Neuronal stem cell (in vitro differentiated cells): Measurements from ENCODE around the gene RNF144A.

Source experiments
- DNase-seq: peaks from one replicate; pipeline ENCODE4 v3.0.0-alpha.2; 2013; ENCODE audit warnings: low spot score
- H2AFZ ChIP-seq: one replicate; pipeline ENCODE4 v1.6.1; 2013; ENCODE audit warnings: mild to moderate bottlenecking, low read length, inconsistent platforms
- H2AK5ac ChIP-seq: 2 replicates; pipeline ENCODE4 v1.6.1; 2013; ENCODE audit warnings: low read depth, mild to moderate bottlenecking, inconsistent platforms, low read length, moderate library complexity, mixed read lengths
- H2BK120ac ChIP-seq: 2 replicates; pipeline ENCODE4 v1.6.1; 2013; ENCODE audit warnings: low read depth, mild to moderate bottlenecking, inconsistent platforms, low read length, moderate library complexity, mixed read lengths
- H2BK12ac ChIP-seq: one replicate; pipeline ENCODE4 v1.6.1; 2013; ENCODE audit warnings: low read length, inconsistent platforms
- H2BK15ac ChIP-seq: 2 replicates; pipeline ENCODE4 v1.6.1; 2013; ENCODE audit warnings: mild to moderate bottlenecking, low read length, inconsistent platforms, mixed read lengths
- H2BK5ac ChIP-seq: one replicate; pipeline ENCODE4 v1.6.1; 2013; ENCODE audit warnings: inconsistent platforms, mild to moderate bottlenecking, low read length, moderate library complexity
- H3K14ac ChIP-seq: one replicate; pipeline ENCODE4 v1.6.1; 2013; ENCODE audit warnings: low read length, inconsistent platforms
- H3K18ac ChIP-seq: 2 replicates; pipeline ENCODE4 v1.6.1; 2013; ENCODE audit warnings: low read length, inconsistent platforms
- H3K23ac ChIP-seq: 2 replicates; pipeline ENCODE4 v1.6.1; 2013; ENCODE audit warnings: low read depth, mild to moderate bottlenecking, mixed read lengths, low read length, inconsistent platforms; ENCODE audit not compliant: poor library complexity
- H3K27ac ChIP-seq: replicated peaks from 3 replicates; pipeline ENCODE4 v1.5.1; 2013; ENCODE audit warnings: low read length, inconsistent platforms
- H3K27me3 ChIP-seq, 3 experiments: 2 replicates each; pipeline ENCODE4 v1.6.1; 2013; ENCODE audit warnings: low read length in 3 of 3, mild to moderate bottlenecking in 2 of 3, inconsistent platforms in 1 of 3, low read depth in 1 of 3, mixed read lengths in 1 of 3, moderate library complexity in 1 of 3; ENCODE audit not compliant: control insufficient read depth in 3 of 3, insufficient read depth in 3 of 3
- H3K36me3 ChIP-seq, 2 donors: replicated peaks in 1 of 2; 2 replicates each; pipeline ENCODE4 v1.6.1; 2013; ENCODE audit warnings: low read length in 2 of 2; ENCODE audit not compliant: control insufficient read depth in 2 of 2, insufficient read depth in 2 of 2
- H3K4ac ChIP-seq: 2 replicates; pipeline ENCODE4 v1.6.1; 2013; ENCODE audit warnings: inconsistent platforms, mild to moderate bottlenecking, low read length, moderate library complexity
- H3K4me1 ChIP-seq, 2 donors: 1 replicate in 1 of 2; 2 replicates in 1 of 2; pipeline ENCODE4 v1.6.1; 2013; ENCODE audit warnings: low read length in 2 of 2, low read depth in 1 of 2; ENCODE audit not compliant: control insufficient read depth in 2 of 2, insufficient read depth in 1 of 2
- H3K4me2 ChIP-seq: one replicate; pipeline ENCODE4 v1.6.1; 2013; ENCODE audit warnings: mild to moderate bottlenecking, low read length, inconsistent platforms; ENCODE audit not compliant: insufficient read depth, poor library complexity, severe bottlenecking
- H3K4me3 ChIP-seq, 2 donors: 2 replicates each; pipeline ENCODE4 v1.5.1; 2013; ENCODE audit warnings: low read length in 2 of 2, mild to moderate bottlenecking in 2 of 2, inconsistent platforms in 1 of 2, moderate library complexity in 1 of 2
- H3K79me1 ChIP-seq: one replicate; pipeline ENCODE4 v1.6.1; 2013; ENCODE audit warnings: low read depth, mild to moderate bottlenecking, inconsistent platforms, low read length, moderate library complexity
- H3K9ac ChIP-seq: one replicate; pipeline ENCODE4 v1.6.1; 2013; ENCODE audit warnings: mild to moderate bottlenecking, low read depth, low read length, inconsistent platforms; ENCODE audit not compliant: poor library complexity
- H3K9me3 ChIP-seq, 2 donors: replicated peaks in 1 of 2; 2 replicates each; pipeline versions ENCODE3 to v1.6.1; 2013; ENCODE audit warnings: low read length in 2 of 2, mild to moderate bottlenecking in 2 of 2, inconsistent platforms in 1 of 2, low read depth in 1 of 2, mixed read lengths in 1 of 2, moderate library complexity in 1 of 2; ENCODE audit not compliant: control insufficient read depth in 2 of 2, insufficient read depth in 1 of 2
- H4K8ac ChIP-seq: one replicate; pipeline ENCODE4 v1.6.1; 2013; ENCODE audit warnings: low read depth, mild to moderate bottlenecking, inconsistent platforms, low read length, moderate library complexity
- H4K91ac ChIP-seq: one replicate; pipeline ENCODE4 v1.6.1; 2013; ENCODE audit warnings: low read length, low read depth, mild to moderate bottlenecking, inconsistent platforms; ENCODE audit not compliant: poor library complexity
- WGBS, 2 donors: extraction: QIAGEN DNeasy Blood & Tissue Kit; methylation state at CpG; one replicate each; pipeline ENCODE4 v1.1.7; 2013; ENCODE audit warnings: missing lambda C conversion rate in 2 of 2, mixed read lengths in 1 of 2; ENCODE audit not compliant: insufficient read length in 2 of 2, insufficient replicate concordance in 1 of 2; ENCODE audit errors: extremely low coverage in 2 of 2; 5-methylcytosine and 5-hydroxymethylcytosine counted together

The RNF144A gene

GRCh38 chr2:7033136-7033960 lies 116.1 kb downstream of the RNF144A start:
- Histone ChIP-seq H3K9ac (peak overlapping the region; percentile 51), H4K8ac (no peak overlapping the region), H3K23ac (no peak overlapping the region), H3K4ac (no peak overlapping the region), H4K91ac (no peak overlapping the region), H3K27me3 (no peaks in the 10 kb centered on the region), H2BK12ac (no peak overlapping the region), H3K4me3 (no peak overlapping the region), H3K4me1 (no peaks in the 10 kb centered on the region), H2BK15ac (no peak overlapping the region), H2AK5ac (no peak overlapping the region), H3K79me1 (no peaks in the 10 kb centered on the region), H2BK5ac (no peak overlapping the region), H3K27ac (no peak overlapping the region), H3K14ac (peak overlapping the region; percentile 28), H3K4me2 (no peak overlapping the region), H3K9me3 (no peaks in the 10 kb centered on the region), H3K36me3 (peaks cover 31 to 96% of the 10 kb centered on the region in 2 donors), H3K18ac (no peak overlapping the region), H2BK120ac (no peak overlapping the region), H2AFZ (no peak overlapping the region)
- WGBS, 2 donors, result no CpG with 5 or more reads among the region's 20 CpGs
- DNase-seq, result no peak

- no peak overlapping the region for H2BK12ac ChIP-seq
- H3K9ac ChIP-seq, result no peak overlapping the region
- H3K27me3 ChIP-seq, result no peaks in the 10 kb centered on the region
- WGBS, 2 donors, result no CpG with 5 or more reads among the region's 14 CpGs
- H4K91ac ChIP-seq, result no peak overlapping the region
- no peaks in the 10 kb centered on the region for H3K9me3 ChIP-seq
- H3K79me1 ChIP-seq, result no peaks in the 10 kb centered on the region
- peaks cover 29 to 93% of the 10 kb centered on the region in 2 donors for H3K36me3 ChIP-seq
- H2AK5ac ChIP-seq, result no peak overlapping the region
- H2BK120ac ChIP-seq, result no peak overlapping the region
- H3K4me3 ChIP-seq, result no peak overlapping the region
- no peak overlapping the region for H3K14ac ChIP-seq
- no peak overlapping the region for H2BK5ac ChIP-seq
- H3K4ac ChIP-seq, result no peak overlapping the region
- H4K8ac ChIP-seq, result no peak overlapping the region
- no peak overlapping the region for H2AFZ ChIP-seq
- no peak overlapping the region for H3K27ac ChIP-seq
- H2BK15ac ChIP-seq, result no peak overlapping the region
- H3K4me1 ChIP-seq, result no peaks in the 10 kb centered on the region
- no peak overlapping the region for H3K23ac ChIP-seq
- H3K18ac ChIP-seq, result no peak overlapping the region
- H3K4me2 ChIP-seq, result no peak overlapping the region
- no peak for DNase-seq
Measured at GRCh38 chr2:7034303-7034702, 117.1 kb downstream of the RNF144A start.

GRCh38 chr2:7035884-7036283 lies 118.7 kb downstream of the RNF144A start:
- Histone ChIP-seq H2BK15ac (no peak overlapping the region), H3K14ac (no peak overlapping the region), H3K4me2 (no peak overlapping the region), H3K27me3 (no peaks in the 10 kb centered on the region), H4K8ac (no peak overlapping the region), H2BK120ac (no peak overlapping the region), H3K4me3 (no peak overlapping the region), H3K23ac (no peak overlapping the region), H4K91ac (no peak overlapping the region), H3K36me3 (peaks cover 32 to 92% of the 10 kb centered on the region in 2 donors), H2AFZ (no peak overlapping the region), H3K9me3 (no peaks in the 10 kb centered on the region), H2BK12ac (no peak overlapping the region), H3K4me1 (no peaks in the 10 kb centered on the region), H3K4ac (no peak overlapping the region), H3K79me1 (no peaks in the 10 kb centered on the region), H2AK5ac (no peak overlapping the region), H2BK5ac (no peak overlapping the region), H3K27ac (no peak overlapping the region), H3K18ac (no peak overlapping the region), H3K9ac (peak overlapping the region; percentile 22)
- no peak for DNase-seq
- WGBS, 2 donors, result no CpG with 5 or more reads among the region's 13 CpGs

GRCh38 chr2:7037340-7038333 lies 120.4 kb downstream of the RNF144A start:
- Histone ChIP-seq H3K27ac (no peak overlapping the region), H3K23ac (no peak overlapping the region), H3K14ac (no peak overlapping the region), H2BK5ac (no peak overlapping the region), H3K9ac (no peak overlapping the region), H3K4me1 (no peaks in the 10 kb centered on the region), H3K9me3 (no peaks in the 10 kb centered on the region), H2BK120ac (no peak overlapping the region), H3K4ac (no peak overlapping the region), H3K36me3 (peaks cover 28 to 94% of the 10 kb centered on the region in 2 donors), H3K4me2 (no peak overlapping the region), H2AFZ (no peak overlapping the region), H2BK12ac (no peak overlapping the region), H4K91ac (no peak overlapping the region), H3K4me3 (no peak overlapping the region), H2AK5ac (no peak overlapping the region), H2BK15ac (no peak overlapping the region), H4K8ac (no peak overlapping the region), H3K27me3 (no peaks in the 10 kb centered on the region), H3K79me1 (no peaks in the 10 kb centered on the region), H3K18ac (no peak overlapping the region)
- WGBS, 2 donors, result no CpG with 5 or more reads among the region's 18 CpGs
- DNase-seq, result peak; percentile 41
